ENCODE results near the gene GABPB1.

GRCh38 chr15:50236433-50236832 lies 118.6 kb downstream of the GABPB1 start:
- TF ChIP-seq POLR2AphosphoS5 (IDR thresholded peaks at IDR 0.05; ENCODE audit: low read length) (no peak), GABPA (IDR thresholded peaks at IDR 0.05; ENCODE audit: low read depth) (no peak), RBBP5 (conservative IDR thresholded peaks at IDR 0.05) (no peak), CTCF (IDR thresholded peaks at IDR 0.05 in 2 of 3, conservative IDR thresholded peaks at IDR 0.05 in 1 of 3; ENCODE audit: control insufficient read depth in 2 of 3, extremely low read depth in 1 of 3, insufficient read depth in 1 of 3, low read depth in 3 of 3, low read length in 3 of 3) (no peak), SREBF1 (IDR thresholded peaks at IDR 0.05; ENCODE audit: low read length) (no peak), EZH2 (IDR thresholded peaks at IDR 0.05; ENCODE audit: borderline replicate concordance, control insufficient read depth, low read depth, low read length) (no peak), TCF3 (IDR thresholded peaks at IDR 0.05; ENCODE audit: borderline replicate concordance, insufficient read depth, low read depth, low read length) (no peak), STAT3 (IDR thresholded peaks at IDR 0.05; ENCODE audit: low read depth, low read length) (no peak), JUNB (IDR thresholded peaks at IDR 0.05) (no peak)

Measured in GM12878 (cell line).